AG09309 (cell line): Measurements from ENCODE around the gene F7.

ENCODE experiments used
- DNase-seq: peaks from one replicate; pipeline ENCODE4 v3.0.0-alpha.2; 2010; ENCODE audit warnings: low read depth
- H3K4me3 ChIP-seq: 2 replicates; pipeline ENCODE4 v1.5.1; 2011; ENCODE audit warnings: mild to moderate bottlenecking, low read depth, low read length, moderate library complexity; ENCODE audit not compliant: control insufficient read depth
- CTCF ChIP-seq: IDR thresholded peaks from 2 replicates; pipeline ENCODE4 v1.5.1; 2011; ENCODE audit warnings: mild to moderate bottlenecking, low read depth, low read length, inconsistent platforms; ENCODE audit not compliant: insufficient read depth, control insufficient read depth; ENCODE audit errors: missing control alignments

The F7 gene

GRCh38 chr13:113072376-113072775, 33.2 kb upstream of the F7 start:
- DNase-seq, result no peak
- no peak overlapping the region for H3K4me3 ChIP-seq
- no peak for TF ChIP-seq CTCF

GRCh38 chr13:113073942-113074341, 31.6 kb upstream of the F7 start:
- no peak for TF ChIP-seq CTCF
- H3K4me3 ChIP-seq, result no peak overlapping the region
- no peak for DNase-seq

GRCh38 chr13:113074401-113074800, 31.2 kb upstream of the F7 start:
- TF ChIP-seq CTCF, result no peak
- DNase-seq, result no peak
- H3K4me3 ChIP-seq, result no peak overlapping the region

- H3K4me3 ChIP-seq, result no peak overlapping the region
- no peak for TF ChIP-seq CTCF
- no peak for DNase-seq
These were observed 30.7 kb upstream of the F7 start for GRCh38 chr13:113074876-113075275.

- no peak for DNase-seq
- no peak overlapping the region for H3K4me3 ChIP-seq
- TF ChIP-seq CTCF, result no peak
These were observed 29.9 kb upstream of the F7 start for GRCh38 chr13:113075711-113076110.

- no peak for TF ChIP-seq CTCF
- no peak for DNase-seq
- no peak overlapping the region for H3K4me3 ChIP-seq
These were observed 28.8 kb upstream of the F7 start for GRCh38 chr13:113076681-113077401.
